Esophagus muscularis mucosa (tissue), 4 donors: Measurements from ENCODE around the gene HOATZ. TPM values are rescaled to one million over a fixed set of nuclear protein-coding genes. Genes with fewer than 3 reads are reported as not detected.

Experiments
- DNase-seq: peaks from one replicate; pipeline ENCODE4 v3.0.0-alpha.2; 2017; ENCODE audit errors: extremely low spot score
- H3K27ac ChIP-seq, 4 donors: fragments of 200-600 bp; sonication (generic); replicated peaks in 1 of 4; 1 replicate in 3 of 4; 2 replicates in 1 of 4; pipeline ENCODE4 v1.5.1; 2016 to 2019; ENCODE audit warnings: mild to moderate bottlenecking in 1 of 4
- H3K27me3 ChIP-seq, 4 donors: fragments of 200-600 bp; sonication (generic); one replicate each; pipeline versions ENCODE4 v1.5.1 to v1.6.0; 2016 to 2019
- H3K36me3 ChIP-seq, 4 donors: fragments of 200-600 bp; sonication (generic); one replicate each; pipeline ENCODE4 v1.5.1; 2016 to 2019
- H3K4me1 ChIP-seq, 4 donors: fragments of 200-600 bp; sonication (generic); one replicate each; pipeline ENCODE4 v1.5.1; 2016 to 2019
- H3K4me3 ChIP-seq, 4 donors: fragments of 200-600 bp; sonication (generic); 1 replicate in 2 of 4; 2 replicates in 2 of 4; pipeline ENCODE4 v1.5.1; 2016 to 2019; ENCODE audit warnings: mild to moderate bottlenecking in 4 of 4, moderate library complexity in 1 of 4
- H3K9me3 ChIP-seq, 4 donors: fragments of 200-600 bp; sonication (generic); 1 replicate in 3 of 4; 2 replicates in 1 of 4; pipeline ENCODE4 v1.5.1; 2016 to 2019
- CTCF ChIP-seq, 3 experiments: fragments of 200-600 bp in 2 of 3; fragments of 450-650 bp in 1 of 3; sonication (generic) in 2 of 3; IDR thresholded peaks; one replicate each; pipeline ENCODE4 v1.5.1; 2017 to 2019; ENCODE audit warnings: antibody characterized with exemption in 3 of 3, mild to moderate bottlenecking in 2 of 3, moderate library complexity in 1 of 3
- EP300 ChIP-seq: sonication (generic); formaldehyde crosslinking; IDR thresholded peaks from one replicate; pipeline ENCODE4 v1.6.1; 2017; ENCODE audit warnings: antibody characterized with exemption
- POLR2A ChIP-seq: fragments of 450-650 bp; IDR thresholded peaks from one replicate; pipeline ENCODE4 v1.6.1; 2017; ENCODE audit warnings: antibody characterized with exemption, moderate library complexity, mild to moderate bottlenecking, low read depth
- POLR2AphosphoS5 ChIP-seq, 2 donors: sonication (generic); formaldehyde crosslinking; IDR thresholded peaks; one replicate each; pipeline ENCODE4 v1.6.1; 2017; ENCODE audit warnings: antibody characterized with exemption in 2 of 2
- WGBS: methylation state at CpG from one replicate; pipeline ENCODE4 v1.1.5; 2018; 5-methylcytosine and 5-hydroxymethylcytosine counted together
- intact Hi-C: fragments of 100-400 bp; cut with DNase I; formaldehyde crosslinking; loops from one replicate; pipeline ENCODE4 v1.15.1; 2023
- total RNA-seq, 4 donors: library from RNA; depleted of rRNA; stranded (reverse); fragments of >200 nt; gene quantifications; one replicate each; pipeline versions ENCODE4 v1.1.0 to v1.2.1, GENCODE V29; 2016

Gene HOATZ
- total RNA-seq, 4 donors from 2014 or later: not detected

- WGBS: 75% methylated on average over 7 of the region's 7 CpGs
- Histone ChIP-seq H3K4me1 (peaks cover 13 to 22% (median 18%) of the 10 kb centered on the region in 4 donors), H3K9me3 (no peaks in the 10 kb centered on the region), H3K4me3 (peak overlapping the region in 3 of 4 donors; percentile 8 to 39 (median 22)), H3K27ac (peak overlapping the region in 1 of 4 donors; percentile 3), H3K36me3 (no peaks in the 10 kb centered on the region), H3K27me3 (no peaks in the 10 kb centered on the region)
- TF ChIP-seq EP300: no peak
- TF ChIP-seq POLR2AphosphoS5 (IDR thresholded peaks at IDR 0.05): no peak
- no peak for TF ChIP-seq CTCF (IDR thresholded peaks at IDR 0.05)
- TF ChIP-seq POLR2A: no peak
- no peak for DNase-seq
- intact Hi-C loops: no loop called here
These were observed 60.0 kb downstream of the HOATZ start for GRCh38 chr11:111574373-111575225.

DNA sequence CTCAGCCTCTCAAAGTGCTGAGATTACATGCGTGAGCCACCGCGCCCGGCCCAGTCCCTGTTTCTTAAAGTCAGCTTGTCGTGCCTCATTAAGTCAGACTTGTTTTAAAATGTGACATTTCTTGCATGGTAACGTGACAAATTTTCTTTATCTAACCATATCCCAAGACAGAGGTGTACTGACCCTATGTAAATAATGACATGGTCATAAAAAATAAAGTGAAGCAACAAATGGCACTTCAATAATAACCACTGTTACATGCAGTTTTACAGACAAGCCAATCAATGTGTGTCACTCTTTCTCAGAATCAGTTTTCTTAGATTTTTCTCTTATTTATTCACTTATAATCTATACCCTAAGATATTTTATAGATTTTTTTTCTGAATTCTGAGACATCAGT is 61.2 kb downstream of the HOATZ start:
- no peak for TF ChIP-seq EP300
- TF ChIP-seq CTCF (IDR thresholded peaks at IDR 0.05): no peak
- TF ChIP-seq POLR2A: no peak
- TF ChIP-seq POLR2AphosphoS5 (IDR thresholded peaks at IDR 0.05): no peak
- H3K4me3 ChIP-seq: no peak overlapping the region
- no peak for DNase-seq
- H3K4me1 ChIP-seq: peaks cover 13 to 22% (median 18%) of the 10 kb centered on the region in 4 donors
- no peaks in the 10 kb centered on the region for H3K27me3 ChIP-seq
- H3K9me3 ChIP-seq: no peaks in the 10 kb centered on the region
- 99% methylated on average over 6 of the region's 6 CpGs for WGBS
- intact Hi-C loops: no loop called here
- no peaks in the 10 kb centered on the region for H3K36me3 ChIP-seq
- no peak overlapping the region for H3K27ac ChIP-seq

DNA sequence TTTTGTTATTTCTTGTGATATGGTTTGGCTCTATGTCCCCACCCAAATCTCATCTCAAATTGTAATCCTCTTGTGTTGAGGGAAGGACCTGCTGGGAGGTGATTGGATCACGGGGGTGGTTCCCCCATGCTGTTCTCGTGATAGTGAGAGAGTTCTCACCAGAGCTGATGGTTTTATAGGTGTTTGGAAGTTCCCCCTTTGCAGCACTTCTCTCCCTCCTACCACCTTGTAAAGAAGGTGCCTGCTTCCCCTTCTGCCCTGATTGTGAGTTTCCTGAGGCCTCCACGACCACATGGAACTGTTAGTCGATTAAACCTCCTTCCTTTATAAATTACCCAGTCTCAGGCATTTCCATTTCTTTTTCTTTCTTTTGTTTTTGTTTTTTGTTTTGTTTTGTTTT is 63.2 kb downstream of the HOATZ start:
- no peaks in the 10 kb centered on the region for H3K27me3 ChIP-seq
- DNase-seq: no peak
- H3K27ac ChIP-seq: no peak overlapping the region
- no peaks in the 10 kb centered on the region for H3K36me3 ChIP-seq
- WGBS: 79% methylated on average over 4 of the region's 4 CpGs
- H3K4me1 ChIP-seq: peaks cover 16 to 24% (median 20%) of the 10 kb centered on the region in 4 donors
- no peaks in the 10 kb centered on the region for H3K9me3 ChIP-seq
- TF ChIP-seq POLR2A (no peak), EP300 (no peak), POLR2AphosphoS5 (IDR thresholded peaks at IDR 0.05) (no peak), CTCF (IDR thresholded peaks at IDR 0.05) (no peak)
- intact Hi-C loops: no loop called here
- no peak overlapping the region for H3K4me3 ChIP-seq

GRCh38 chr11:111581341-111581740 is 66.8 kb downstream of the HOATZ start:
- DNase-seq: peak; percentile 42
- H3K27me3 ChIP-seq: no peaks in the 10 kb centered on the region
- no peak overlapping the region for H3K27ac ChIP-seq
- no peak for TF ChIP-seq CTCF (IDR thresholded peaks at IDR 0.05)
- no peak for TF ChIP-seq EP300
- TF ChIP-seq POLR2AphosphoS5 (IDR thresholded peaks at IDR 0.05): no peak
- no peak for TF ChIP-seq POLR2A
- no peaks in the 10 kb centered on the region for H3K9me3 ChIP-seq
- peaks cover 0 to 11% (median 7%) of the 10 kb centered on the region in 4 donors for H3K4me1 ChIP-seq
- intact Hi-C loops: no loop called here
- no peaks in the 10 kb centered on the region for H3K36me3 ChIP-seq
- no peak overlapping the region for H3K4me3 ChIP-seq
- WGBS: 94% methylated on average over 1 of the region's 1 CpG
